NB4 (cell line): ENCODE data around the gene C5orf47.

Experiments used
- CTCF ChIP-seq: IDR thresholded peaks from one replicate; pipeline ENCODE4 v1.5.1; 2012; ENCODE audit warnings: low read depth, low read length
- MAX ChIP-seq: IDR thresholded peaks from 2 replicates; pipeline ENCODE4 v1.6.1; 2011; ENCODE audit warnings: low read depth, low read length
- MYC ChIP-seq: IDR thresholded peaks from 2 replicates; pipeline ENCODE4 v1.6.1; 2011; ENCODE audit warnings: low read depth, low read length
- POLR2A ChIP-seq: IDR thresholded peaks from 2 replicates; pipeline ENCODE4 v1.6.1; 2011; ENCODE audit warnings: mild to moderate bottlenecking; ENCODE audit not compliant: insufficient read length; ENCODE audit errors: extremely low read depth

- TF ChIP-seq CTCF, result no peak
- no peak for TF ChIP-seq MYC
- TF ChIP-seq POLR2A, result no peak
- TF ChIP-seq MAX, result no peak
Observed at GRCh38 chr5:173964506-173964905, 24.5 kb upstream of the C5orf47 start.
